ENCODE measurements around the gene HDDC2. TPM values are rescaled to one million over a fixed set of nuclear protein-coding genes. Genes with fewer than 3 reads are reported as not detected.

Gene HDDC2
- total and polyA plus RNA-seq, 9 of the 15 experiments (the other 6 are each of a cell fraction or from before 2014, with no cell fraction given): 194 to 632 (median 294) TPM

- TF ChIP-seq ZBTB17 (CRISPR knock-in tag; IDR thresholded peaks at IDR 0.05) (0 out of 2 replicates have a peak, but pooled peaks have one; percentile 59), PKNOX1 (IDR thresholded peaks at IDR 0.05) (peak; percentile 78), BCOR (IDR thresholded peaks at IDR 0.05) (peak; percentile 82), NRF1 (conservative IDR thresholded peaks at IDR 0.05 in 1 of 2, IDR thresholded peaks at IDR 0.05 in 1 of 2) (peak; percentile 59 to 64), CBFA2T2 (conservative IDR thresholded peaks at IDR 0.05) (0 out of 2 replicates have a peak, but pooled peaks have one; percentile 18), ZNF780A (CRISPR knock-in tag; IDR thresholded peaks at IDR 0.05) (no peak), E2F6 (IDR thresholded peaks at IDR 0.05; ENCODE audit: borderline replicate concordance in 1 of 2, extremely low read depth in 1 of 2, insufficient read depth in 1 of 2, insufficient read length in 1 of 2, low read depth in 1 of 2, low read length in 1 of 2, poor library complexity in 1 of 2, severe bottlenecking in 1 of 2) (peak; percentile 41 to 50), TAL1 (IDR thresholded peaks at IDR 0.05) (peak; percentile 35; the same call in 1 of the 2 replicates)
- TF ChIP-seq, protein P1, sequence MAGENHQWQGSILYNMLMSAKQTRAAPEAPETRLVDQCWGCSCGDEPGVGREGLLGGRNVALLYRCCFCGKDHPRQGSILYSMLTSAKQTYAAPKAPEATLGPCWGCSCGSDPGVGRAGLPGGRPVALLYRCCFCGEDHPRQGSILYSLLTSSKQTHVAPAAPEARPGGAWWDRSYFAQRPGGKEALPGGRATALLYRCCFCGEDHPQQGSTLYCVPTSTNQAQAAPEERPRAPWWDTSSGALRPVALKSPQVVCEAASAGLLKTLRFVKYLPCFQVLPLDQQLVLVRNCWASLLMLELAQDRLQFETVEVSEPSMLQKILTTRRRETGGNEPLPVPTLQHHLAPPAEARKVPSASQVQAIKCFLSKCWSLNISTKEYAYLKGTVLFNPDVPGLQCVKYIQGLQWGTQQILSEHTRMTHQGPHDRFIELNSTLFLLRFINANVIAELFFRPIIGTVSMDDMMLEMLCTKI (IDR thresholded peaks at IDR 0.05; ENCODE audit: partially characterized antibody): no peak
- TF ChIP-seq, protein P2, sequence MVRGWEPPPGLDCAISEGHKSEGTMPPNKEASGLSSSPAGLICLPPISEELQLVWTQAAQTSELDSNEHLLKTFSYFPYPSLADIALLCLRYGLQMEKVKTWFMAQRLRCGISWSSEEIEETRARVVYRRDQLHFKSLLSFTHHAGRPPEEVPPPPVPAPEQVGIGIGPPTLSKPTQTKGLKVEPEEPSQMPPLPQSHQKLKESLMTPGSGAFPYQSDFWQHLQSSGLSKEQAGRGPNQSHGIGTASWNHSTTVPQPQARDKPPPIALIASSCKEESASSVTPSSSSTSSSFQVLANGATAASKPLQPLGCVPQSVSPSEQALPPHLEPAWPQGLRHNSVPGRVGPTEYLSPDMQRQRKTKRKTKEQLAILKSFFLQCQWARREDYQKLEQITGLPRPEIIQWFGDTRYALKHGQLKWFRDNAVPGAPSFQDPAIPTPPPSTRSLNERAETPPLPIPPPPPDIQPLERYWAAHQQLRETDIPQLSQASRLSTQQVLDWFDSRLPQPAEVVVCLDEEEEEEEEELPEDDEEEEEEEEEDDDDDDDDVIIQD (CRISPR knock-in tag; IDR thresholded peaks at IDR 0.05): no peak
- TF ChIP-seq, protein P3, sequence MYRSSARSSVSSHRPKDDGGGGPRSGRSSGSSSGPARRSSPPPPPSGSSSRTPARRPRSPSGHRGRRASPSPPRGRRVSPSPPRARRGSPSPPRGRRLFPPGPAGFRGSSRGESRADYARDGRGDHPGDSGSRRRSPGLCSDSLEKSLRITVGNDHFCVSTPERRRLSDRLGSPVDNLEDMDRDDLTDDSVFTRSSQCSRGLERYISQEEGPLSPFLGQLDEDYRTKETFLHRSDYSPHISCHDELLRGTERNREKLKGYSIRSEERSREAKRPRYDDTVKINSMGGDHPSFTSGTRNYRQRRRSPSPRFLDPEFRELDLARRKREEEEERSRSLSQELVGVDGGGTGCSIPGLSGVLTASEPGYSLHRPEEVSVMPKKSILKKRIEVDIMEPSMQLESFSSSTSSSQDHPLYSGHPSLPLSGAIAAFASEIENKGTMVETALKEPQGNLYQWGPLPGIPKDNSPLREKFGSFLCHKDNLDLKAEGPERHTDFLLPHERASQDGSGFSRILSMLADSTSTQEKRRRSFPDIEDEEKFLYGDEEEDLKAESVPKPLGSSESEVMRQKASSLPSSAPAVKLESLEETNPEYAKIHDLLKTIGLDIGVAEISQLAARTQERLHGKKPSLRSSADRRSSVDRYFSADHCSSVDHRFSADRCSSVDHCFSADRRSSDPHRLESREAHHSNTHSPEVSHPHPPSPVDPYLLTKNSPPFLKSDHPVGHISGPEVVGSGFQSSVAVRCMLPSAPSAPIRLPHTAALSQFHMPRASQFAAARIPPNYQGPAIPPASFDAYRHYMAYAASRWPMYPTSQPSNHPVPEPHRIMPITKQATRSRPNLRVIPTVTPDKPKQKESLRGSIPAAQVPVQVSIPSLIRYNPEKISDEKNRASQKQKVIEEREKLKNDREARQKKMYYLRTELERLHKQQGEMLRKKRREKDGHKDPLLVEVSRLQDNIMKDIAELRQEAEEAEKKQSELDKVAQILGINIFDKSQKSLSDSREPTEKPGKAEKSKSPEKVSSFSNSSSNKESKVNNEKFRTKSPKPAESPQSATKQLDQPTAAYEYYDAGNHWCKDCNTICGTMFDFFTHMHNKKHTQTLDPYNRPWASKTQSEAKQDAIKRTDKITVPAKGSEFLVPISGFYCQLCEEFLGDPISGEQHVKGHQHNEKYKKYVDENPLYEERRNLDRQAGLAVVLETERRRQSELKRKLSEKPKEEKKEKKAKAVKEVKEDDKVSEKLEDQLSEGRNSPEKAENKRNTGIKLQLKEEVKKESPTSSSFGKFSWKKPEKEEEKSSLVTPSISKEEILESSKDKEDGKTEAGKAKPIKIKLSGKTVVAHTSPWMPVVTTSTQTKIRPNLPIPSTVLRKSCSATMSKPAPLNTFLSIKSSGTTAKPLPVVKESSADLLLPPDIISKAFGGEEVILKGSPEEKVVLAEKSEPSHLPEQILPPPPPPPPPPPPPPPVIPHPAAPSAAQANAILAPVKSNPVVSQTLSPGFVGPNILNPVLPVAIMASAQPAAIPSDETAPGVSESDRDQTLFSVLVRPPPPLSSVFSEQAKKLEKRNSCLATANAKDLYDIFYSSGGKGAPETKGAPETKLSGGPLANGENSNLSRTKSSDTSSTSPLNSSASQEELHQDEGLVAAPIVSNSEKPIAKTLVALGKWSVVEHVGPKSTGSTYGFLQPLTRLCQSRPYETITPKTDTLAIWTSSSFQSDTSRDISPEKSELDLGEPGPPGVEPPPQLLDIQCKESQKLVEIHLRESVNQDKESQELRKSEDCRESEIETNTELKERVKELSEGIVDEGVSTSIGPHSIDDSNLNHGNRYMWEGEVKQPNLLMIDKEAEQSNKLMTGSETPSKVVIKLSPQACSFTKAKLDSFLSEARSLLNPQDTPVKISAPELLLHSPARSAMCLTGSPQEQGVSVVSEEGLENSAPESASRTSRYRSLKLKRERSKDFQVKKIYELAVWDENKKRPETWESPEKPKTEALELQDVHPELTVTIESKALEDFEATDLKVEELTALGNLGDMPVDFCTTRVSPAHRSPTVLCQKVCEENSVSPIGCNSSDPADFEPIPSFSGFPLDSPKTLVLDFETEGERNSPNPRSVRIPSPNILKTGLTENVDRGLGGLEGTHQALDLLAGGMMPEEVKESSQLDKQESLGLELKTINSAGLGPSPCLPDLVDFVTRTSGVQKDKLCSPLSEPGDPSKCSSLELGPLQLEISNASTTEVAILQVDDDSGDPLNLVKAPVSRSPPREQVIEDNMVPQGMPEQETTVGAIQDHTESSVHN (IDR thresholded peaks at IDR 0.05; ENCODE audit: borderline replicate concordance in 1 of 2, low read depth in 1 of 2): peak in 1 of 2 experiments; percentile 55; a peak in 1 of 4 replicates
Measured at GRCh38 chr6:125301435-125302391, at the start of gene HDDC2 (continued).
